ENCODE data around the gene GALNT12. TPM values are rescaled to one million over a fixed set of nuclear protein-coding genes. Genes with fewer than 3 reads are reported as not detected.

Gene GALNT12
- total RNA-seq, 1 experiment from 2014 or later, result 31.2 TPM

- Histone ChIP-seq H3K27me3 (ENCODE audit: insufficient read depth, low read length) (no peaks in the 10 kb centered on the region), H3K9me3 (ENCODE audit: control insufficient read depth in 1 of 2, insufficient read depth in 1 of 2, low read depth in 1 of 2, low read length in 2 of 2) (no peaks in the 10 kb centered on the region), H3K36me3 (ENCODE audit: control insufficient read depth in 1 of 2, insufficient read depth in 2 of 2, low read length in 2 of 2) (no peaks in the 10 kb centered on the region), H3K79me2 (ENCODE audit: insufficient read depth, low read length) (no peaks in the 10 kb centered on the region), H3K4me3 (replicated peaks in 1 of 2; ENCODE audit: low read depth in 1 of 2, low read length in 2 of 2) (no peak overlapping the region), H3K9ac (ENCODE audit: low read length) (no peak overlapping the region), H3K4me1 (ENCODE audit: control insufficient read depth in 1 of 2, insufficient read depth in 2 of 2, low read length in 2 of 2) (no peaks in the 10 kb centered on the region), H4K20me1 (ENCODE audit: insufficient read depth) (no peaks in the 10 kb centered on the region), H3K27ac (ENCODE audit: low read depth, low read length) (no peak overlapping the region), H3K9me2 (ENCODE audit: insufficient read depth) (no peaks in the 10 kb centered on the region), H2AFZ (ENCODE audit: low read depth, low read length, poor library complexity, severe bottlenecking) (no peak overlapping the region), H3K4me2 (ENCODE audit: low read length) (no peak overlapping the region)
- ChIA-PET RAD21 (ENCODE audit: low non-redundant PET in 1 of 2, low total read pairs in 2 of 2, uncharacterized antibody in 2 of 2, unreplicated experiment in 2 of 2) (no interaction called here), CTCF (no interaction called here), POLR2A (no interaction called here)
- no TSS peak for BruUV-seq (replicated peaks)
- no peak for DNase-seq (ENCODE audit: low read depth, low spot score)
- TF ChIP-seq JUND (IDR thresholded peaks at IDR 0.05) (no peak), FOSL1 (IDR thresholded peaks at IDR 0.05; ENCODE audit: low read depth) (no peak), SIN3A (IDR thresholded peaks at IDR 0.05; ENCODE audit: low read depth) (no peak), CTCF (IDR thresholded peaks at IDR 0.05 in 2 of 3, conservative IDR thresholded peaks at IDR 0.05 in 1 of 3; ENCODE audit: borderline replicate concordance in 1 of 3, insufficient read depth in 1 of 3, low read depth in 2 of 3, low read length in 2 of 3) (no peak), ATF3 (IDR thresholded peaks at IDR 0.05) (no peak), REST (IDR thresholded peaks at IDR 0.05; ENCODE audit: low read depth) (no peak), SP1 (IDR thresholded peaks at IDR 0.05; ENCODE audit: low read depth) (no peak), ELF1 (IDR thresholded peaks at IDR 0.05; ENCODE audit: borderline replicate concordance, low read depth) (no peak), YY1 (IDR thresholded peaks at IDR 0.05; ENCODE audit: extremely low read depth, insufficient replicate concordance, low read depth, low read length) (no peak), ZNF274 (IDR thresholded peaks at IDR 0.05; ENCODE audit: low read depth, low read length) (no peak), SRF (IDR thresholded peaks at IDR 0.05; ENCODE audit: low read depth) (no peak), RAD21 (IDR thresholded peaks at IDR 0.05; ENCODE audit: low read depth) (no peak), EGR1 (IDR thresholded peaks at IDR 0.05; ENCODE audit: low read depth) (no peak), EZH2phosphoT487 (IDR thresholded peaks at IDR 0.05; ENCODE audit: borderline replicate concordance) (no peak), POLR2AphosphoS5 (IDR thresholded peaks at IDR 0.05; ENCODE audit: low read depth, low read length) (no peak), POLR2A (IDR thresholded peaks at IDR 0.05; ENCODE audit: borderline replicate concordance, extremely low read depth, insufficient read depth, insufficient read length) (no peak), ZFX (IDR thresholded peaks at IDR 0.05) (no peak), EZH2 (IDR thresholded peaks at IDR 0.05) (no peak)
- TF ChIP-seq, protein P1, sequence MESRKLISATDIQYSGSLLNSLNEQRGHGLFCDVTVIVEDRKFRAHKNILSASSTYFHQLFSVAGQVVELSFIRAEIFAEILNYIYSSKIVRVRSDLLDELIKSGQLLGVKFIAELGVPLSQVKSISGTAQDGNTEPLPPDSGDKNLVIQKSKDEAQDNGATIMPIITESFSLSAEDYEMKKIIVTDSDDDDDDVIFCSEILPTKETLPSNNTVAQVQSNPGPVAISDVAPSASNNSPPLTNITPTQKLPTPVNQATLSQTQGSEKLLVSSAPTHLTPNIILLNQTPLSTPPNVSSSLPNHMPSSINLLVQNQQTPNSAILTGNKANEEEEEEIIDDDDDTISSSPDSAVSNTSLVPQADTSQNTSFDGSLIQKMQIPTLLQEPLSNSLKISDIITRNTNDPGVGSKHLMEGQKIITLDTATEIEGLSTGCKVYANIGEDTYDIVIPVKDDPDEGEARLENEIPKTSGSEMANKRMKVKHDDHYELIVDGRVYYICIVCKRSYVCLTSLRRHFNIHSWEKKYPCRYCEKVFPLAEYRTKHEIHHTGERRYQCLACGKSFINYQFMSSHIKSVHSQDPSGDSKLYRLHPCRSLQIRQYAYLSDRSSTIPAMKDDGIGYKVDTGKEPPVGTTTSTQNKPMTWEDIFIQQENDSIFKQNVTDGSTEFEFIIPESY (IDR thresholded peaks at IDR 0.05; ENCODE audit: extremely low read depth, insufficient replicate concordance, low read length), result no peak
- TF ChIP-seq, protein P2, sequence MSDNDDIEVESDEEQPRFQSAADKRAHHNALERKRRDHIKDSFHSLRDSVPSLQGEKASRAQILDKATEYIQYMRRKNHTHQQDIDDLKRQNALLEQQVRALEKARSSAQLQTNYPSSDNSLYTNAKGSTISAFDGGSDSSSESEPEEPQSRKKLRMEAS (IDR thresholded peaks at IDR 0.05), result no peak
- ATAC-seq, result no peak
- intact Hi-C loops (cut with micrococcal nuclease), result no loop called here
These were observed 86.7 kb downstream of the GALNT12 start for GRCh38 chr9:98894171-98894570.
